Measurements from ENCODE around the gene TCF20. TPM values are rescaled to one million over a fixed set of nuclear protein-coding genes. Genes with fewer than 3 reads are reported as not detected.

Gene TCF20
- total and polyA plus RNA-seq, 12 donors = 5.6 to 43.9 (median 24.3) TPM

GRCh38 chr22:42269432-42270175 is 849 bp downstream of the TCF20 start:
- intact Hi-C loops (cut with DNase I) = loop anchor here in 1 of 2 donors (2.0 to 10.0 kb wide), 2 partner anchors 101 to 165 kb away; partner anchors contain the start of gene NFAM1
- peak in 1 of 6 experiments; percentile 12 for TF ChIP-seq CTCF (IDR thresholded peaks at IDR 0.05)
- no peak for TF ChIP-seq POLR2A (IDR thresholded peaks at IDR 0.05)
- DNase-seq = peak in 6 of 7 donors; percentile 41 to 67 (median 46)
- WGBS, 4 donors = 0 to 1% (median 1%) methylated on average over 5 to 70 of the region's 70 CpGs
- H3K27me3 ChIP-seq = no peaks in the 10 kb centered on the region
- peak overlapping the region; percentile 64 to 92 (median 78) for H3K27ac ChIP-seq
- peak overlapping the region; percentile 36 to 99 (median 92) for H3K4me3 ChIP-seq
- H3K4me1 ChIP-seq (replicated peaks in 1 of 2) = peaks cover 0 to 38% of the 10 kb centered on the region in 2 donors
- H3K36me3 ChIP-seq (replicated peaks in 1 of 2) = no peaks in the 10 kb centered on the region
- H3K9me3 ChIP-seq (replicated peaks in 1 of 3) = no peaks in the 10 kb centered on the region

- DNase-seq = no peak
- no peaks in the 10 kb centered on the region for H3K36me3 ChIP-seq (replicated peaks in 1 of 2)
- H3K27me3 ChIP-seq = no peaks in the 10 kb centered on the region
- peaks cover 0 to 42% of the 10 kb centered on the region in 2 donors for H3K4me1 ChIP-seq (replicated peaks in 1 of 2)
- no peak overlapping the region for H3K27ac ChIP-seq
- intact Hi-C loops (cut with DNase I) = loop anchor here in 1 of 2 donors (2.0 kb wide), 1 partner anchor 100 kb away; no protein-coding TSS in a partner anchor
- 6 to 10% (median 9%) methylated on average over 9 of the region's 9 CpGs for WGBS, 4 donors
- H3K9me3 ChIP-seq (replicated peaks in 1 of 3) = no peaks in the 10 kb centered on the region
- TF ChIP-seq POLR2A (IDR thresholded peaks at IDR 0.05) = no peak
- TF ChIP-seq CTCF (IDR thresholded peaks at IDR 0.05) = no peak
- peak overlapping the region in 2 of 4 donors; percentile 98 to 99 for H3K4me3 ChIP-seq
Measured at GRCh38 chr22:42268852-42269410, 1.5 kb downstream of the TCF20 start.

GRCh38 chr22:42265321-42265720 is 5.1 kb downstream of the TCF20 start:
- Histone ChIP-seq H3K4me3 (no peak overlapping the region), H3K9me3 (replicated peaks in 1 of 3) (no peaks in the 10 kb centered on the region), H3K27ac (no peak overlapping the region), H3K4me1 (replicated peaks in 1 of 2) (peaks cover 0 to 51% of the 10 kb centered on the region in 2 donors), H3K27me3 (no peaks in the 10 kb centered on the region), H3K36me3 (replicated peaks in 1 of 2) (no peaks in the 10 kb centered on the region)
- WGBS, 4 donors = 84 to 94% (median 86%) methylated on average over 2 of the region's 2 CpGs
- intact Hi-C loops (cut with DNase I) = no loop called here
- TF ChIP-seq POLR2A (IDR thresholded peaks at IDR 0.05) (no peak), CTCF (IDR thresholded peaks at IDR 0.05) (no peak)
- DNase-seq = no peak

- 84 to 98% (median 88%) methylated on average over 5 of the region's 5 CpGs for WGBS, 4 donors
- DNase-seq = no peak
Measured at GRCh38 chr22:42263944-42264343, 6.5 kb downstream of the TCF20 start.

More at GRCh38 chr22:42263944-42264343, 6.5 kb downstream of the TCF20 start:
- no peak for TF ChIP-seq CTCF (IDR thresholded peaks at IDR 0.05)
- TF ChIP-seq POLR2A (IDR thresholded peaks at IDR 0.05) = no peak
- Histone ChIP-seq H3K4me1 (replicated peaks in 1 of 2) (peaks cover 0 to 52% of the 10 kb centered on the region in 2 donors), H3K4me3 (no peak overlapping the region), H3K9me3 (replicated peaks in 1 of 3) (no peaks in the 10 kb centered on the region), H3K27me3 (no peaks in the 10 kb centered on the region), H3K27ac (no peak overlapping the region), H3K36me3 (replicated peaks in 1 of 2) (no peaks in the 10 kb centered on the region)
- intact Hi-C loops (cut with DNase I) = no loop called here
